Right atrium auricular region (tissue), 2 donors: ENCODE data around the gene PAM16. TPM values are rescaled to one million over a fixed set of nuclear protein-coding genes. Genes with fewer than 3 reads are reported as not detected.

Experiments
- DNase-seq: peaks from one replicate; pipeline ENCODE4 v3.0.0-alpha.2; 2019; ENCODE audit warnings: low spot score
- H3K27ac ChIP-seq, 2 donors: fragments of 200-600 bp; sonication (generic); 1 replicate in 1 of 2; 2 replicates in 1 of 2; pipeline ENCODE4 v1.5.1; 2016 to 2019
- H3K27me3 ChIP-seq, 2 donors: fragments of 200-600 bp; sonication (generic); one replicate each; pipeline versions ENCODE4 v1.5.1 to v1.6.0; 2017 to 2019
- H3K36me3 ChIP-seq: fragments of 200-600 bp; sonication (generic); one replicate; pipeline ENCODE4 v1.5.1; 2016
- H3K4me1 ChIP-seq, 2 donors: fragments of 200-600 bp; sonication (generic); one replicate each; pipeline versions ENCODE4 v1.5.1 to v1.6.0; 2017 to 2019
- H3K4me3 ChIP-seq, 2 donors: fragments of 200-600 bp; sonication (generic); 1 replicate in 1 of 2; 2 replicates in 1 of 2; pipeline ENCODE4 v1.5.1; 2017 to 2019; ENCODE audit warnings: mild to moderate bottlenecking in 1 of 2, moderate library complexity in 1 of 2
- H3K9me3 ChIP-seq, 2 donors: fragments of 200-600 bp; sonication (generic); one replicate each; pipeline ENCODE4 v1.5.1; 2019
- total RNA-seq, 2 donors: library from RNA; depleted of rRNA; stranded (reverse); fragments of >200 nt; gene quantifications; one replicate each; pipeline ENCODE4 v1.1.0, GENCODE V29; 2016
- TF ChIP-seq, protein P1 (sequence below), 2 donors: fragments of 200-600 bp; sonication (generic); IDR thresholded peaks; one replicate each; pipeline ENCODE4 v1.5.1; 2019; ENCODE audit warnings: antibody characterized with exemption in 2 of 2

The PAM16 gene
- total RNA-seq, 2 donors from 2014 or later, result 54.6 to 85.7 TPM

- Histone ChIP-seq H3K27ac (peak overlapping the region; percentile 89 to 93), H3K9me3 (no peaks in the 10 kb centered on the region), H3K36me3 (no peaks in the 10 kb centered on the region), H3K4me3 (peak overlapping the region; percentile 59 to 69), H3K4me1 (peaks cover 0 to 87% of the 10 kb centered on the region in 2 donors), H3K27me3 (no peaks in the 10 kb centered on the region)
- no peak for DNase-seq
- TF ChIP-seq, protein P1, sequence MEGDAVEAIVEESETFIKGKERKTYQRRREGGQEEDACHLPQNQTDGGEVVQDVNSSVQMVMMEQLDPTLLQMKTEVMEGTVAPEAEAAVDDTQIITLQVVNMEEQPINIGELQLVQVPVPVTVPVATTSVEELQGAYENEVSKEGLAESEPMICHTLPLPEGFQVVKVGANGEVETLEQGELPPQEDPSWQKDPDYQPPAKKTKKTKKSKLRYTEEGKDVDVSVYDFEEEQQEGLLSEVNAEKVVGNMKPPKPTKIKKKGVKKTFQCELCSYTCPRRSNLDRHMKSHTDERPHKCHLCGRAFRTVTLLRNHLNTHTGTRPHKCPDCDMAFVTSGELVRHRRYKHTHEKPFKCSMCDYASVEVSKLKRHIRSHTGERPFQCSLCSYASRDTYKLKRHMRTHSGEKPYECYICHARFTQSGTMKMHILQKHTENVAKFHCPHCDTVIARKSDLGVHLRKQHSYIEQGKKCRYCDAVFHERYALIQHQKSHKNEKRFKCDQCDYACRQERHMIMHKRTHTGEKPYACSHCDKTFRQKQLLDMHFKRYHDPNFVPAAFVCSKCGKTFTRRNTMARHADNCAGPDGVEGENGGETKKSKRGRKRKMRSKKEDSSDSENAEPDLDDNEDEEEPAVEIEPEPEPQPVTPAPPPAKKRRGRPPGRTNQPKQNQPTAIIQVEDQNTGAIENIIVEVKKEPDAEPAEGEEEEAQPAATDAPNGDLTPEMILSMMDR (IDR thresholded peaks at IDR 0.05), result no peak
Measured at GRCh38 chr16:4372578-4373355, 21.6 kb upstream of the PAM16 start.

DNA sequence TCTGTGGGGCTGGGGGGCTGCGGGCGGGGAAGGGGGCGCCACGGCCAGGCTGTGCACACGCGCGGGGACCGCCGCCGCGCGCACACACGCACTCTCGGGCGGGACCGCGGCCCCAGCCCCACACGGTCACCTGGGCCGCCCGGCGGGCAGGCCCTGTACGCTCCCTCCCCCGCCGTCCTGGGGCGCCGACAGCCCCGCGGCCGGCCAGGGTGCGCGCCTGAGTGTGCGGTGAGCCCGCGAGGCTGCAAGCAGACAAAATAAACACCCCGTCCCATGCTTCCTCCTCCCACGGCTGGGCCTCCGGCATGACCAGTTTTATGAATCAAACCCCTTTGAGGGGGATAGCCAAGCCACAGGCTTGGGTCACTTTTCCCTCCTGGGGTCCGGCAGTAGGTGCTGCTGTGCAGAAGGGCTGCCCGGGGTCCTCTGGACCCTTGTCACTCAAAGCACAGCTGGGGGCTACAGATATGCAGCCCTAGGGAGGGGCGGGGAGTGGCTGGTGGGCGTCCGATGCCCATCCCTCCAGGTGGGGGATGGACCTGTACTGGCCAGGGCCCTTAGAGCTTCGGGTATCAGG is 21.0 kb upstream of the PAM16 start:
- no peaks in the 10 kb centered on the region for H3K9me3 ChIP-seq
- DNase-seq, result no peak
- peaks cover 0 to 80% of the 10 kb centered on the region in 2 donors for H3K4me1 ChIP-seq
- H3K27ac ChIP-seq, result peak overlapping the region; percentile 89 to 93
- H3K27me3 ChIP-seq, result no peaks in the 10 kb centered on the region
- H3K4me3 ChIP-seq, result peak overlapping the region; percentile 59 to 69
- no peaks in the 10 kb centered on the region for H3K36me3 ChIP-seq
- TF ChIP-seq, protein P1 (IDR thresholded peaks at IDR 0.05), result no peak

DNA sequence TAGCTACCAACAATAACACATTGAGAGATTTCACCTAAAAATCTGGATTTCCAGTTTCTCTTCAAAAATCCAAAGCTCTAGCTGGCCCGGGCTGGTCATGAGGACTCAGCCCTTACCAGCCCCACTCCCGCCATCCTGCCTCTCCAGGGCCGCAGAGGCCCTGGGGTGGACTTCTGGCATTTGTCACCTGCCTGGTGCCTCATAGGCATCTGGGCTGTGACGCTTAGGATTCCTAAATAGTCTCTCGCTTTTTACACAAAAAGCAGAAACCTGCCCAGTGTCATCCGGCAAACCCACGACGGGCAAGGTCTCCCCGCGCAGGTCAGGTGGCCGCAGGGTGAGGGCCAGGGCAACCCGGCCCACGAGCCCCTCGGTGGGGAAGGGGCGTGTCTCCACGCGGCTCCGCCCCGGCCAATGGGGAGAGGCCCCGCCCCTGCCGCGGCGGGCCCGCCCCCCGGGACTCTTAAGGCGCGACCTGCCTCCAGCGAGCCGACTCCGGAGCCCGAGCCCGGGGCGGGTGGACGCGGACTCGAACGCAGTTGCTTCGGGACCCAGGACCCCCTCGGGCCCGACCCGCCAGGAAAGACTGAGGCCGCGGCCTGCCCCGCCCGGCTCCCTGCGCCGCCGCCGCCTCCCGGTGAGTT is 20.4 kb upstream of the PAM16 start, which contains the start of gene VASN:
TSS of gene VASN (plus strand) at position 492 of the 644 bp plus-strand sequence. CDS start 9,030 bp downstream, outside the sequence.
- Histone ChIP-seq H3K27me3 (no peaks in the 10 kb centered on the region), H3K9me3 (no peaks in the 10 kb centered on the region), H3K27ac (peak within 1 kb of the TSS; percentile 89 to 93), H3K4me1 (peaks cover 0 to 74% of the 10 kb centered on the region in 2 donors), H3K36me3 (no peaks in the 10 kb centered on the region), H3K4me3 (peak within 1 kb of the TSS; percentile 59 to 69)
- peak; percentile 89 for DNase-seq
- TF ChIP-seq, protein P1 (IDR thresholded peaks at IDR 0.05), result no peak

GRCh38 chr16:4370570-4371356 is 19.6 kb upstream of the PAM16 start:
- Histone ChIP-seq H3K27me3 (no peaks in the 10 kb centered on the region), H3K27ac (peak overlapping the region; percentile 89 to 93), H3K4me1 (peaks cover 0 to 67% of the 10 kb centered on the region in 2 donors), H3K4me3 (peak overlapping the region; percentile 59 to 69), H3K9me3 (no peaks in the 10 kb centered on the region), H3K36me3 (no peaks in the 10 kb centered on the region)
- DNase-seq, result peak; percentile 91
- TF ChIP-seq, protein P1 (IDR thresholded peaks at IDR 0.05), result no peak

DNA sequence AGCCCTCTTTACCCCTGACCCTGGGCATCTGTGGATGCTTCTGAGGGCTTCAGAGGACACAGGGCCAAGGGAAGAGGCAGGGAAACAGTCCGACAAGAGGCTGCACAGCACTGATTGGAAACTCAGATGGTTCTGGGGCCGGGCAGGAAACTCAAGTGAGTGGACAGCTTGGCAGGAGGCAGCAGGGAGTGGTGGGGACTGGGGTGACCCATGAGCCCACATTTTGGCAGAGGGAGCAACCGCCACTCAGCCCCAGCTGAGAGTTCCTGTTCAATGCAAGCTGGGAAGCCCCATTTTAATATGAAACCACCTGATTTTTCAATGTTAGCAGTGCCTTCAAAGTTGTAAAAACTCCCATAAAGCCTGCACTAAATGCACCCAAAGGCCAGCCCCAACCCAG is 19.0 kb upstream of the PAM16 start:
- Histone ChIP-seq H3K9me3 (no peaks in the 10 kb centered on the region), H3K36me3 (no peaks in the 10 kb centered on the region), H3K27me3 (no peaks in the 10 kb centered on the region), H3K4me3 (no peak overlapping the region), H3K4me1 (peaks cover 0 to 61% of the 10 kb centered on the region in 2 donors), H3K27ac (peak overlapping the region; percentile 89 to 93)
- TF ChIP-seq, protein P1 (IDR thresholded peaks at IDR 0.05), result no peak
- no peak for DNase-seq
